Measurements from ENCODE around the gene DRC7. TPM values are rescaled to one million over a fixed set of nuclear protein-coding genes. Genes with fewer than 3 reads are reported as not detected.

Gene DRC7
- total and polyA plus RNA-seq, 9 of the 15 experiments (the other 6 are each of a cell fraction or from before 2014, with no cell fraction given), result 0.04 to 0.33 (median 0.12) TPM; not detected in 3

GRCh38 chr16:57667526-57668262 is 26.9 kb upstream of the DRC7 start (continued):
- TF ChIP-seq, protein P1, sequence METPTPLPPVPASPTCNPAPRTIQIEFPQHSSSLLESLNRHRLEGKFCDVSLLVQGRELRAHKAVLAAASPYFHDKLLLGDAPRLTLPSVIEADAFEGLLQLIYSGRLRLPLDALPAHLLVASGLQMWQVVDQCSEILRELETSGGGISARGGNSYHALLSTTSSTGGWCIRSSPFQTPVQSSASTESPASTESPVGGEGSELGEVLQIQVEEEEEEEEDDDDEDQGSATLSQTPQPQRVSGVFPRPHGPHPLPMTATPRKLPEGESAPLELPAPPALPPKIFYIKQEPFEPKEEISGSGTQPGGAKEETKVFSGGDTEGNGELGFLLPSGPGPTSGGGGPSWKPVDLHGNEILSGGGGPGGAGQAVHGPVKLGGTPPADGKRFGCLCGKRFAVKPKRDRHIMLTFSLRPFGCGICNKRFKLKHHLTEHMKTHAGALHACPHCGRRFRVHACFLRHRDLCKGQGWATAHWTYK (CRISPR knock-in tag; IDR thresholded peaks at IDR 0.05), result peak; percentile 78
- TF ChIP-seq ZNF280B (CRISPR knock-in tag; IDR thresholded peaks at IDR 0.05) (no peak), SOX6 (IDR thresholded peaks at IDR 0.05) (peak; percentile 59), ZNF23 (CRISPR knock-in tag; IDR thresholded peaks at IDR 0.05) (no peak), RBM22 (IDR thresholded peaks at IDR 0.05; ENCODE audit: low read depth, low read length, poor library complexity, severe bottlenecking) (no peak), GABPB1 (CRISPR knock-in tag; IDR thresholded peaks at IDR 0.05) (peak; percentile 39; the same call in 1 of the 2 replicates), ZNF354B (CRISPR knock-in tag; IDR thresholded peaks at IDR 0.05) (no peak), PRMT5 (CRISPR knock-in tag; IDR thresholded peaks at IDR 0.05) (no peak), ZNF707 (CRISPR knock-in tag; conservative IDR thresholded peaks at IDR 0.05) (no peak), PCBP2 (IDR thresholded peaks at IDR 0.05; ENCODE audit: low read depth, low read length, poor library complexity, severe bottlenecking) (no peak), ATF1 (CRISPR knock-in tag; IDR thresholded peaks at IDR 0.05) (no peak), ATF1 (tag; IDR thresholded peaks at IDR 0.05) (peak; percentile 94), PHTF2 (CRISPR knock-in tag; IDR thresholded peaks at IDR 0.05) (no peak), ZNF668 (CRISPR knock-in tag; IDR thresholded peaks at IDR 0.05) (no peak), ZNF311 (CRISPR knock-in tag; IDR thresholded peaks at IDR 0.05) (no peak; the same call in 1 of the 2 replicates), NONO (IDR thresholded peaks at IDR 0.05; ENCODE audit: low read depth in 2 of 2, low read length in 1 of 2) (no peak), SIX5 (IDR thresholded peaks at IDR 0.05; ENCODE audit: borderline replicate concordance in 1 of 2, insufficient read depth in 1 of 2, low read depth in 1 of 2, low read length in 2 of 2) (no peak), ZNF57 (CRISPR knock-in tag; IDR thresholded peaks at IDR 0.05) (no peak), FOXJ3 (CRISPR knock-in tag; IDR thresholded peaks at IDR 0.05) (no peak), FIP1L1 (IDR thresholded peaks at IDR 0.05; ENCODE audit: low read depth, low read length, poor library complexity, severe bottlenecking) (no peak), RBM15 (IDR thresholded peaks at IDR 0.05; ENCODE audit: insufficient read depth, low read length) (no peak), IRF1 (CRISPR knock-in tag; IDR thresholded peaks at IDR 0.05; ENCODE audit: borderline replicate concordance) (no peak), RFX7 (CRISPR knock-in tag; IDR thresholded peaks at IDR 0.05) (no peak), MED1 (CRISPR knock-in tag; IDR thresholded peaks at IDR 0.05; ENCODE audit: borderline replicate concordance) (no peak)
- TF ChIP-seq, protein P2, sequence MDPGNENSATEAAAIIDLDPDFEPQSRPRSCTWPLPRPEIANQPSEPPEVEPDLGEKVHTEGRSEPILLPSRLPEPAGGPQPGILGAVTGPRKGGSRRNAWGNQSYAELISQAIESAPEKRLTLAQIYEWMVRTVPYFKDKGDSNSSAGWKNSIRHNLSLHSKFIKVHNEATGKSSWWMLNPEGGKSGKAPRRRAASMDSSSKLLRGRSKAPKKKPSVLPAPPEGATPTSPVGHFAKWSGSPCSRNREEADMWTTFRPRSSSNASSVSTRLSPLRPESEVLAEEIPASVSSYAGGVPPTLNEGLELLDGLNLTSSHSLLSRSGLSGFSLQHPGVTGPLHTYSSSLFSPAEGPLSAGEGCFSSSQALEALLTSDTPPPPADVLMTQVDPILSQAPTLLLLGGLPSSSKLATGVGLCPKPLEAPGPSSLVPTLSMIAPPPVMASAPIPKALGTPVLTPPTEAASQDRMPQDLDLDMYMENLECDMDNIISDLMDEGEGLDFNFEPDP (CRISPR knock-in tag; IDR thresholded peaks at IDR 0.05), result 0 out of 2 replicates have a peak, but pooled peaks have one; percentile 14
